Mononuclear cell (primary cell): ENCODE measurements around the gene USP3. TPM values are rescaled to one million over a fixed set of nuclear protein-coding genes. Genes with fewer than 3 reads are reported as not detected.

Experiments used
- H3K27me3 ChIP-seq: 2 replicates; pipeline ENCODE4 v1.6.0; 2011; ENCODE audit warnings: low read length, control low read depth; ENCODE audit not compliant: insufficient read depth
- H3K4me1 ChIP-seq: 2 replicates; pipeline ENCODE4 v1.5.1; 2011; ENCODE audit warnings: mild to moderate bottlenecking, low read length, control low read depth; ENCODE audit not compliant: insufficient read depth
- H3K4me3 ChIP-seq: 2 replicates; pipeline ENCODE4 v1.5.1; 2011; ENCODE audit warnings: mild to moderate bottlenecking, low read length, moderate library complexity
- H3K9me3 ChIP-seq: 2 replicates; pipeline ENCODE4 v1.5.1; 2011; ENCODE audit warnings: low read depth, mild to moderate bottlenecking, control low read depth, low read length
- total RNA-seq: library from RNA; depleted of rRNA; stranded (reverse); fragments of >200 nt; gene quantifications from one replicate; pipeline ENCODE4 v1.2.3, GENCODE V29; 2012

The USP3 gene
- total RNA-seq, 1 donor, result 408 TPM

DNA sequence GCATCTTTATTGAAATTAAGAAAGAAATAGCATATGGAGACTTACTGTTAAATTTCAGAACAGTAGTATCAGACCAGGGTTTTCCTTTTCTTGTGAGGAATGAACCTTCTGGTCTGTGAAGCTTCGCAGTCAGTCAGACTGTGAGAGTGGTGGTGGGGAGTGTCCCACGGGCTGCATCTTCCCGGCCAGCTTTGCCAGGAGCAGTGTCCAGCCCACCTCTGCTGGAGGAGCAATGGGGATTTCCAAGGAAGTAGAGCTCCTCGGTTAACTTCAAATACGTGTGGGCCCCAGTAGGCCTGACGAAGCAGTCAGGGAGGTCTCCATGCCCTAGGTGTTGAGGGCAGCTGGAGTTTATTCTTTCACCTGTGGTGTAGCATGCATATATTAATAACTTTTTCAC is 51.9 kb downstream of the USP3 start:
- no peak overlapping the region for H3K4me3 ChIP-seq
- H3K27me3 ChIP-seq, result no peaks in the 10 kb centered on the region
- H3K9me3 ChIP-seq, result no peaks in the 10 kb centered on the region
- no peaks in the 10 kb centered on the region for H3K4me1 ChIP-seq

DNA sequence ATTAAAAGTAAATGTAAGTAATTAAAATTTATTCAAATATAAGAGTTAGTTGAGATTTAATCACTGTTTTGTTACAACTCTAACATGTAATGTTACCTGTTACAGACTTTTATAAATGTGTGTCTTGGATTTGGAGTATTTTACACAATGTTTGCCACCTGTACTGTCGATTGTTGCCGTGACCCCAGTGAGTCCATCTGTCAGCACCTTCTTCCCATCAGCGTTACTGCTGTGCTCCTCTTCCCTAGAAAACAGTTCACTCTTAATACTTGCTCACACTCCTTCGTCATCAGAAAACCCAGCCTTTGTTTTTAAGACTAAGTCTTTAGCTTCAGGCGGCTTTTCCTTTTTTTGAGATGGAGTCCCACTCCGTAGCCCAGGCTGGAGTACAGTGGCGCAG is 52.3 kb downstream of the USP3 start:
- Histone ChIP-seq H3K4me1 (no peaks in the 10 kb centered on the region), H3K27me3 (no peaks in the 10 kb centered on the region), H3K4me3 (no peak overlapping the region), H3K9me3 (no peaks in the 10 kb centered on the region)

DNA sequence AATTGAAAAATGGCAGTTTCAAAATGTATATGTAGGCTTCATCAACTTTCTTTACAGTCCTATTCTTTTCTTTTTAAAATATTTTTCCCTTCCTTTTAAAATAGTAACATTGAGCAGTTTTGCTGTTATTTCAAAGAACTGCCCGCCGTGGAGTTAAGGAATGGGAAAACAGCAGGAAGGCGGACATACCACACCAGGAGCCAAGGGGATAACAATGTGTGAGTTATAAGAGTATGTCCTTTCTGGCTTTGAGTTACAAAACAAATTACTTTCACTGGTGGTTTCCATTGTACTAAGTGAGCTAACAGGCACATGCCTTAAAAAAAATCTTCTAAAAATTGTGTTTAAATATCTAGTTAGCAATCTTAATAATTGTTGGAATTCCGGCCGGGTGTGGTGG is 55.4 kb downstream of the USP3 start:
- Histone ChIP-seq H3K4me1 (no peaks in the 10 kb centered on the region), H3K4me3 (no peak overlapping the region), H3K9me3 (no peaks in the 10 kb centered on the region), H3K27me3 (no peaks in the 10 kb centered on the region)

DNA sequence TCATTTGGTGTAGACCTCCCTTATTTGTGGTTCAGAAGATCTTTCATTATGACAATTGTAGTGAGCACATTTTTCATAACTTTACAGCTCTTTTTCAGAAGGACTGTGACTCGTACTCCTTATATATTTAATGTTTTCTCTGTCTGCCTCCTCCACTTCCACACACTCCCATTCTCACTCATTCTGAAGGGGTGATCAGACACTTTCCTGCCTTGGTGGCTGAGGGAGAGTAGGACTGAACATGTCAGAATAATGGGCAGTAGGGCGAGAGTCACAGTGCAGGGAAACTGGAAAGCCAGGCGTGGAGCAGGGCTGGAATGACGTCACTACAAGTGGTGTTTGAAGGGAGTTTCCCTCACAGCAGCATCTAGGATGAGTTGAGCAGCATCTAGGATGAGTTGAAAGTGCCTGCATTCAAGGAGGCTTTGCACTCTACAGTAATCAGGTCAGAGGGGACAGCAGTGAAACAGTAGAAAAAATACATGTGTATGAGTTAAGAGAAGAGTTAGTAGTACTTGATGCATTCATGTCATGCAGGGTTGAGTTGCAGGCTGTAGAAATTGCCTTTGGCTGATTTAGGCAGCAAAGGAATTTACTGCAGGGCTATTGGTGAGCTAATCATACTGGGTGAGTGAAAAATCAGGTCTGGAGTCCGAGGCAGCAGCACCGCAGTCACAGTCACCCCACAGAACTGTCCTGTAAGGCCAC is 56.5 kb downstream of the USP3 start:
- Histone ChIP-seq H3K4me1 (no peaks in the 10 kb centered on the region), H3K4me3 (no peak overlapping the region), H3K9me3 (no peaks in the 10 kb centered on the region), H3K27me3 (no peaks in the 10 kb centered on the region)

DNA sequence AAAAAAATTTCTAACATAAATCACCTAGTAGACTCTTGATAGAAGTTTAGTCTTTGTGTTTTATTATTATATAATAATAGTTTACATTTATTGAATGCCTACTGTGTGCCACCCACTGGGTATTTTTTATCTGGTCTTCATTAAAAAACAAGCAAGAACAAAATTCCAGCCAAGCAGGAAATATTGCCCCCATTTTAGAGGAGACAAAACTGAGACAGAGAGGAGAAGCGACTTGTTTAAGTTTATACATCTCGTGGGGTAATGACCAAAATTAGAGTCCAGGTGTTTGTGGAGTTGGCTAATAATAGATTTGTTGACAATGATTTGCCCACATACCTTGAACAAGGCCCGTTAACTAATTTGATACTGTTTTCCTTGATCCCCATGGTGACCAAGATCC is 59.7 kb downstream of the USP3 start:
- Histone ChIP-seq H3K27me3 (no peaks in the 10 kb centered on the region), H3K9me3 (no peaks in the 10 kb centered on the region), H3K4me3 (no peak overlapping the region), H3K4me1 (no peaks in the 10 kb centered on the region)

DNA sequence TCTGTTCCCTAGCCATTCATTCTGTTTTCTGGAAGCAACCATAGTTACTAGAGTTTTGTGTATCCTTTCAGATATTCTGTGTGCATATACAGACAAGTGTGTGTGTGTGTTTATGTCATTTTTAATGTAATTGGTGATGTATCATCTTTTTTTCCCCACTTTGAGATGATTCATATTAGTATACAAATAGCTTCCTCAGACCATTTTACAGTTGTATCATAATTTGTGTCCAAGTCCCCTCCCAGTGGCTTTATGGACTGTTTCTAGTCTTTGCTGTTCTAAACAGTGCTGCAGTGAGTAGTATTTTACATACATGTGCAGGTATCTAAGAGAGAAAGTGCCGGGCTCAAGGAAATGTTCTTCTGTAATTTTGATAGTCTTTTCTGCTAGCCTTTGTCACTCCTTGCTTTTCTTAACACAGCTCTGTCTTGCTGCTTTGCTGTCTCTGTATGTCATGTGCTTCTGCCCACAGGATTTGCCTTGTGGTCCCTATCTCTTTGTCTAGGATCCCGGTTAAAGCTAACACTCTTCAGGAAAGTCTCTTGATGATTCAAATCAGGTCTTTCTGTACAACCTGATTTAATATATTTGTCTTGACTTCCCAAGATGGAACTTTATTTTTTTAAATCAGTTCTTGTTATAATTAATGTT is 61.3 kb downstream of the USP3 start:
- no peaks in the 10 kb centered on the region for H3K9me3 ChIP-seq
- no peak overlapping the region for H3K4me3 ChIP-seq
- H3K4me1 ChIP-seq, result no peaks in the 10 kb centered on the region
- H3K27me3 ChIP-seq, result no peaks in the 10 kb centered on the region

DNA sequence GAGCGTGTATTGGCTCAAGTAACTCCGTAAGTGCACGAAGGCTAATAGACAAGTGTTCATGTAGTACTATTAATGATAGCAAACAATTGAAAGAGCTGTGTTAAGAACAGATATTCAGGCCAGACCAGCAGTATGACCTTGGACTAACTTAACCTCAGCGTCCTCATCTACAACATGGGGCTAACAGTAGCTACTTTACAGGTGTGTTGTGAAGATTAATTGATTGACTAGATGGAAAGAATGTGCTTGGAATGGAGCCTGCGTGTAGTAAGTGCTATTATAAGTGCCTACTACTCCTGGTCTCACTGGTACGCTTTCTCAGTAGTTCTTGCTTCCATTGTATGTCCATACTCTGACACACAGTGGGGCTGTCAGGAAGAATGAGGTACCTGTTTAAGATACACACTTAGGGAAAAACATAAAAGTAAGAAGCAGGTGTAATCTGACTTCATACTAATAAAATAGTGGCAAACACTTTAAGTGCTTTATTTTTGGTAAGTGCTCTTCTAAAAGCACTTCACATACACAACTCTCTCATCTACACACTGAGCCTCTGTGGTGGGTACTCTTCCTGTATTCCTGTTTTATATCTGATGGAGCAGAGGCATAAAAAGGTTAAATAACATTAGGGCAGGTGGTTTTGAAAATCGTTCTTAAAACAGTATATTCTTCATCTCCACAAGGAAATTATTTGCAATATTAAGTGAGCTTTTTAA is 68.5 kb downstream of the USP3 start:
- no peaks in the 10 kb centered on the region for H3K4me1 ChIP-seq
- H3K27me3 ChIP-seq, result no peaks in the 10 kb centered on the region
- H3K4me3 ChIP-seq, result no peak overlapping the region
- H3K9me3 ChIP-seq, result no peaks in the 10 kb centered on the region

DNA sequence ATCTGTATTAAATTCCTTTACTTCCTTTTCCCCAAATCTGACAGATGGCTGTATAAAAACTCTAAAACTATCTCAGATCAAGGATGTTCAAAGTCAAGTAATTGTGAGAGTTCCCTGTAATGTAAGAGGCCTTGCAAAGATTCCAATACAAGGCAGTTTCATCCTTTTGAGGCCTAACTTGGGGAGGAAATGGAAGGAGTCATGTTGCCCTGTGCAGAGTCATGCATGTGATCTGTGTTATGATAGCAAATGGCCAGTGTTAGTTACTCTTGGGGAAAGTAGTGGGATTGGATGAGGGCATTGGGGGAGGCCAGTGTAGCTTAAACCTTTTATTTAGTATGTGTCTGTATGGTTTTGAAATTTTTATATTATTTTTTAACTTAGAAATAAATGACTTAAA is 69.1 kb downstream of the USP3 start:
- Histone ChIP-seq H3K4me1 (no peaks in the 10 kb centered on the region), H3K9me3 (no peaks in the 10 kb centered on the region), H3K4me3 (no peak overlapping the region), H3K27me3 (no peaks in the 10 kb centered on the region)

DNA sequence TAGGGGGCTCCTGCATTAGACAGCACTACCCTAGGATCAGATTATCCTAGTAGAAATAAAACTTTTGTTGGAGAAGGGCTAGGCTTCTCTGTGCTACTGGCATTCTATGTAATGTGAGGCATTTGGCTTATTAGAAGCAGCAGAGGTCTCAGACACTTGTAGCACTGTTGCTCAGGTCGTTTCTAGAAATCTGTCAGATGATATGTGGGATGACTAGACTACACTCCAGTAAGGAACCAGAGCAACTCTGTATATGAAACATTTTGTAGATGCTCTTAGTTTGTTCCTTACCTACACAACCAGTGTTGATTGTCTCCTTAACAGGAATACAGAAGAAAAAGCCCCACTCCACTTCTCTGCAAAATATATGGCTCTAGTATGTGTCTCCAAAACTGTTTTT is 70.9 kb downstream of the USP3 start:
- no peaks in the 10 kb centered on the region for H3K9me3 ChIP-seq
- H3K4me1 ChIP-seq, result no peaks in the 10 kb centered on the region
- H3K27me3 ChIP-seq, result no peaks in the 10 kb centered on the region
- H3K4me3 ChIP-seq, result no peak overlapping the region

DNA sequence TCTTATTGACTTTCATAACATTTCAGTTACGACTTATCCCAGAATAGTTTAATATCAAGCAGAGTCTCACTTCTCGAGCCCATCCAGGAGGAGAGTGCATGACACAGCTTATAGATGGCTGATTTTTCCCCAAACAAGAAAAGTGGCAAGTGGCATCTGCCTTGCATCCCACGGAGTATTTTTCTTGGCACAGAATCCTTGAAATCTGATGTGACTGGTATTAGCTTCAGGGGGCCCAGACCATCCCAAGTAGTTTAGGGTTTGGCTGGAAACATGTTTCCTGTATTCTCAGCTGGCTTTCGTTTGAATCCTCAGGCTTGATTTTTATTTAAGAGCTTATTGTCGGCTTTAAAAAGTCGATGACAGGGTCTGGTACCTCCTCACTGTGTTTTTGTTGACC is 72.0 kb downstream of the USP3 start:
- H3K4me1 ChIP-seq, result no peaks in the 10 kb centered on the region
- H3K4me3 ChIP-seq, result no peak overlapping the region
- H3K27me3 ChIP-seq, result no peaks in the 10 kb centered on the region
- no peaks in the 10 kb centered on the region for H3K9me3 ChIP-seq

DNA sequence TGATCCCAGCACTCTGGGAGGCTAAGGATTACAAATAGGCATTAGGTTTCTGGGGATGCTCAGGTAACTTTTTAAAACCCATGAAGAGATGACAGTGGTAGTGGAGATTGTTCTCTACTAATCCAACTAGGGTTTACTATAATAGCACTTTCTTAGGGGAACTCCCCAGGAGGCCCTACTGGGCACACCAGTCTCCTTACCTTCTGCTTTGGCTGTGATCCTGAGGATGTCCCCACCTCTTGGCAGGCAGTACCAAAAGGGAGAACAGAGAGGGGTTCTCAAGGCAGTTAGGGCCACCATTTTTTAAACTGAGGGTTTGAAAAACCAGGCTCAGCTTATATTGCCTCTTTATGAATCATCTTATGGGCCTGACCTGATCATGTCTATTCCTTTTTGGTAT is 77.8 kb downstream of the USP3 start:
- H3K4me1 ChIP-seq, result no peaks in the 10 kb centered on the region
- no peaks in the 10 kb centered on the region for H3K9me3 ChIP-seq
- no peaks in the 10 kb centered on the region for H3K27me3 ChIP-seq
- H3K4me3 ChIP-seq, result no peak overlapping the region

DNA sequence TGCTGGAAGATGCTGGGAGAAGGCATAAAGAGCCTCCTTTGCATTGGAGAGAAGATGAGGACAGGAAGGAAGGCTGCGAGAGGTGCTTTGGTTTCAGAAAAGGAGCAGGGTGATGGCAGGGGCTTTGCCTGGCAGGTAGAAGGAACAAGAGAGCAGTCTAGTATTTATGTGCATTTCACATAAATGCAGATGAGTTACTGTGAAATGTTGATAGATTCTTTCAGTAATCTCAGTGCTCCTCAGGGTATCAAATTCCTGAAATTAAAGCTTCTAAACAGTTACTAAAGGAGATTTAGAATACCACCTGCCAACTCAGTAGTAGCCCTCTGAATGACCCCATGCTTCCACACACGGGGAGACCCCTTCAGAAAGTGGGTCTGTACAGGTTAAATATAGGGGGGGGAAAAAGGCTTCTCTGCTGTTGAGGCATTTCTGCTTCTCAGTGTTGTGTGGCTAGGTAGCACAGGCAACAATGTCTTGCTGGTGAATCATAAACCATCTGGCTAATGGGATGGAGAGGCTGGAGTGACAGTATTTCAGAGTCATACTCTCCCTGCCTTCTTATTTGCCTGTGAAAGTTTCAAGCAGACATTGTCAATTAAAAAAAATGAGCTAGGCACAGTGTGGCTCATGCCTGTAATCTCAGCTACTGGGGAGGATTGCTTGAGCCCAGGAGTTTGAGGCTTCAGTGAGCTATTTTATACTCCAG is 78.5 kb downstream of the USP3 start:
- H3K4me3 ChIP-seq, result no peak overlapping the region
- no peaks in the 10 kb centered on the region for H3K9me3 ChIP-seq
- no peaks in the 10 kb centered on the region for H3K4me1 ChIP-seq
- no peaks in the 10 kb centered on the region for H3K27me3 ChIP-seq

DNA sequence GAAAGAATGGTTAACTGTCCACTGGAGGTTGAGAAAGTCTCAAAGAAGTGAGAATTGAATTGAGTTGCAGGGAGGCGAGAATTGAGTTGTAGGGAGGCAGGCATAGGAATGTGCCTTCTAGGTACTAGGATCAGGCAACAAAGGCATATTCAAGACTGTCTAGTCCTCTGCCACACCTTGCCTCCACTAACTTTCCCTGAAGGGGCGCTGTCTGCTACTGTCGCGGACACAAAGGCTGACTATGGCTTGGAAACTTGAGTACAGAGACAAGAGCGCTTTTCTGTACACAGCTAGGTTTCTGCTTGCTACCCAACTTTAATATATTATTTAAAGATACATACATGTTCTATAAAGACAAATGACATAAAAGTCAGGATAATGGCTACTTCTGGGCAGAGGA is 82.4 kb downstream of the USP3 start:
- Histone ChIP-seq H3K4me3 (no peak overlapping the region), H3K4me1 (no peaks in the 10 kb centered on the region), H3K27me3 (no peaks in the 10 kb centered on the region), H3K9me3 (no peaks in the 10 kb centered on the region)

DNA sequence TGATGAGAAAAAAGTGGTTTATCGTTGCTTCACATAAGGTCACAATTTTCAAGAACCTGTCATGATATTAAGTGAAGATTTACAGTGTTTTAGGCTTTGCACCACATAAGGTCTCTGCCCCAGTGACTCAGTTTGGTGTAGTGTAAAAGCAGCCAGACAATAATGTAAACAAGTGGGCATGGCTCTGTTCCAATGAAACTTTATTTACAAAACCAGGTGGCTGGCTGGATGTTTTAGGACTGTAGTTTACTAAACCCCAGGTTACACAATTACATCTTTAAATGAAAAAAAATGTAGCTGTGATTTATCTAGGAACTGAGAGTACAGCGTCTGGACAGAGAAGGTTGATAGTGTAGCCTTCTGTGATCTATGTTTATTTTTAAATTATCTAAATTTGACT is 83.1 kb downstream of the USP3 start:
- Histone ChIP-seq H3K27me3 (no peaks in the 10 kb centered on the region), H3K4me1 (no peaks in the 10 kb centered on the region), H3K4me3 (no peak overlapping the region), H3K9me3 (no peaks in the 10 kb centered on the region)

DNA sequence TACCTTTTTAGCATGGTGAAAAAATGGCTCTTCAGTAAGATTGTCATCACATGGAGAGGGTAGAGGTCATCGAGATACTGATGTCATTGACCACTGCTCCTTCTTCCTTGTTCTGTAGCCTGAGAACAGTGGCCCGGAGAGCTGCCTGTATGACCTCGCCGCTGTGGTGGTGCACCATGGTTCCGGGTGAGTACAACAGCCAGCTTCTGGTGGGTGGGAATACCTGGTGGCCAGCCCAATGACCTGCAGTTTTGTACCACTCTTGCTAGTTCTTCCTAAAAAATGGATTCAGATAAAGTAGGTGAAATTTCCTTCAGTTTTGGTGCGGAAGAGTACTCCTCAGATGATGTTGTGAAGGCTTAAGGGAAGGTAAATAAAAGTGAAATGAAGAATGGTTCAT is 84.4 kb downstream of the USP3 start:
- Histone ChIP-seq H3K9me3 (no peaks in the 10 kb centered on the region), H3K4me3 (no peak overlapping the region), H3K4me1 (no peaks in the 10 kb centered on the region), H3K27me3 (no peaks in the 10 kb centered on the region)
